K562 (cell line): Measurements from ENCODE around the gene RNF26. TPM values are rescaled to one million over a fixed set of nuclear protein-coding genes. Genes with fewer than 3 reads are reported as not detected.

Experiments used
- JUND ChIP-seq, 2 experiments: IDR thresholded peaks; 2 replicates in 1 of 2; 3 replicates in 1 of 2; pipeline ENCODE4 v1.6.1; 2011; ENCODE audit warnings: borderline replicate concordance in 2 of 2, low read depth in 2 of 2, low read length in 2 of 2, improper control_type of control experiment in 1 of 2, missing biosample characterization in 1 of 2, missing genetic modification characterization in 1 of 2, missing genetic modification reagents in 1 of 2
- MTA1 ChIP-seq: fragments of 450-650 bp; IDR thresholded peaks from 2 replicates; pipeline ENCODE4 v1.6.1; 2017; ENCODE audit warnings: borderline replicate concordance
- MYBL2 ChIP-seq, 2 experiments: fragments of 450-650 bp in 1 of 2; sonication (generic) in 1 of 2; formaldehyde crosslinking in 1 of 2; IDR thresholded peaks; 2 replicates each; pipeline versions ENCODE4 v1.6.1 to v1.8.1; 2017 to 2022; ENCODE audit warnings: borderline replicate concordance in 1 of 2, inconsistent platforms in 1 of 2, low read depth in 1 of 2, mild to moderate bottlenecking in 1 of 2, missing genetic modification reagents in 1 of 2, moderate library complexity in 1 of 2
- MYNN ChIP-seq, 2 experiments: sonication (generic); formaldehyde crosslinking in 1 of 2; IDR thresholded peaks; 2 replicates each; pipeline versions ENCODE4 v1.5.0 to v1.6.1; 2016 to 2020; ENCODE audit warnings: antibody characterized with exemption in 1 of 2, missing genetic modification reagents in 1 of 2
- NR2C1 ChIP-seq, 2 experiments: fragments of 450-650 bp; IDR thresholded peaks; 2 replicates each; pipeline ENCODE4 v1.6.1; 2017; ENCODE audit warnings: mild to moderate bottlenecking in 2 of 2, antibody characterized with exemption in 1 of 2, inconsistent platforms in 1 of 2, missing compliant biosample characterization in 1 of 2, missing genetic modification characterization in 1 of 2
- XRCC5 ChIP-seq: fragments of 200-400 bp; formaldehyde crosslinking; IDR thresholded peaks from 2 replicates; pipeline ENCODE4 v1.6.1; 2017; ENCODE audit warnings: low read depth, mild to moderate bottlenecking, low read length
- polyA plus RNA-seq, 8 experiments: library from polyadenylated mRNA; depleted of rRNA in 4 of 8; stranded (reverse) in 5 of 8; unstranded in 3 of 8; fragments of >200 nt; fragmentation: Nextera tagmentation in 2 of 8; fragmentation: Illumina TruSeq in 1 of 8; extraction: Ambion mirVana in 2 of 8; extraction: Trizol in 1 of 8; gene quantifications; 2 replicates each; pipeline versions ENCODE4 v1.2.1 to v1.2.3, GENCODE V29; 2011 to 2014; ENCODE audit warnings: inconsistent platforms in 1 of 8, missing spikeins in 1 of 8
- total RNA-seq, 7 experiments: library from RNA; depleted of rRNA in 6 of 7; stranded (reverse); fragments of >200 nt in 6 of 7; fragmentation: Illumina TruSeq in 2 of 7; extraction: Trizol in 2 of 7; gene quantifications; 2 replicates each; pipeline versions ENCODE4 v1.2.1 to v1.2.3, GENCODE V29; 2011 to 2021; ENCODE audit warnings: low replicate concordance in 1 of 7
- TF ChIP-seq, protein P1 (sequence below): fragments of 200-600 bp; sonication (generic); IDR thresholded peaks from one replicate; pipeline ENCODE4 v1.6.1; 2012; ENCODE audit warnings: mild to moderate bottlenecking, low read depth, low read length, inconsistent platforms
- TF ChIP-seq, protein P2 (sequence below), 2 experiments: fragments of 450-650 bp; conservative IDR thresholded peaks; 2 replicates each; pipeline ENCODE4 v1.6.1; 2017; ENCODE audit warnings: mild to moderate bottlenecking in 2 of 2, moderate library complexity in 2 of 2
- TF ChIP-seq, protein P3 (sequence below): fragments of 450-650 bp; IDR thresholded peaks from 2 replicates; pipeline ENCODE4 v1.6.1; 2016

The RNF26 gene
- total and polyA plus RNA-seq, 9 of the 15 experiments (the other 6 are each of a cell fraction or from before 2014, with no cell fraction given) = 5.3 to 53.6 (median 12.7) TPM

DNA sequence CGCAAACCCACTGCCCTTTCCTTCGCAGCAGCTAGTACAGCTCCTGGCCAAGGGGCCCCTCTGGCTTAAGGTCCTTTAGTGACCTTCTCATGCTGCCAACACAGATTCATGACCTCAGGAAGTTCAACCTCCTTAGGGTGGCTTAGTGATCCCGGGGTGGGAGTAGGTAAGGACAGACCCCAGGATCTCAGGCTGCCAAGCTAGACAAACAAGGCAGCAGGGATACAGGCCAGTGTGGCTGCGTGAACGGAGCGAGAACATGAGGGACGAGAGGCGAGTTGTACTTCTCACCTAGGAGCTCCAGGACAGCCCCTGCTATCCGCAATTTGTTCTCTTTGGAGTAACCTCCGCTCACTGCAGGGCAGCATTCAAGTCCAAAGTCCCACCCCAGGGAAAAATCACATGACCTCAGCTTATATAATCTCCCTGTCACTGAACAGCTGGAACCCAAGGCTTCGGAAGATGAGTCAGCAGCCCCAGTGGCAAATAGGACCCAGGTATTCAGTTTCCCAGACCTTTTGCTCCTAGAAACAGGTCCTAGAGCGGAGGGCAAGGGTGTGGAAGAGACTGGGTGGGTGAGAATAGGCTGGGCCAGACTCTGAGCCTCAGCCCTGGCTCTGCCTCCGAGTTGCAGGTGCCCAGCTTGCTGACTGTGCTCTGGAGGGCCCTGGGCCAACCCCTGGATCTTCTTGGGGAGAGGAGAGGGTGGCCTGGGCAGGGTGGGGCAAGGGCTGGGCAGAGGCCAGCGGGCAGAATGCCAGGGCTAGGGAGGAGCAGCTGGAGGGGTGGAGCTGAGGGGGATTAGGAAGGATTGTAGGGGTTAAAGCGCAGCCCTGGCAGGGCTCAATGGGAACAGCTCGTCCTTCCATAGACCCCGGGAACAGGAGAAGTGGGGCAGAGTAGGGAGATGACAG is 34.1 kb downstream of the RNF26 start (continued):
- TF ChIP-seq, protein P1, sequence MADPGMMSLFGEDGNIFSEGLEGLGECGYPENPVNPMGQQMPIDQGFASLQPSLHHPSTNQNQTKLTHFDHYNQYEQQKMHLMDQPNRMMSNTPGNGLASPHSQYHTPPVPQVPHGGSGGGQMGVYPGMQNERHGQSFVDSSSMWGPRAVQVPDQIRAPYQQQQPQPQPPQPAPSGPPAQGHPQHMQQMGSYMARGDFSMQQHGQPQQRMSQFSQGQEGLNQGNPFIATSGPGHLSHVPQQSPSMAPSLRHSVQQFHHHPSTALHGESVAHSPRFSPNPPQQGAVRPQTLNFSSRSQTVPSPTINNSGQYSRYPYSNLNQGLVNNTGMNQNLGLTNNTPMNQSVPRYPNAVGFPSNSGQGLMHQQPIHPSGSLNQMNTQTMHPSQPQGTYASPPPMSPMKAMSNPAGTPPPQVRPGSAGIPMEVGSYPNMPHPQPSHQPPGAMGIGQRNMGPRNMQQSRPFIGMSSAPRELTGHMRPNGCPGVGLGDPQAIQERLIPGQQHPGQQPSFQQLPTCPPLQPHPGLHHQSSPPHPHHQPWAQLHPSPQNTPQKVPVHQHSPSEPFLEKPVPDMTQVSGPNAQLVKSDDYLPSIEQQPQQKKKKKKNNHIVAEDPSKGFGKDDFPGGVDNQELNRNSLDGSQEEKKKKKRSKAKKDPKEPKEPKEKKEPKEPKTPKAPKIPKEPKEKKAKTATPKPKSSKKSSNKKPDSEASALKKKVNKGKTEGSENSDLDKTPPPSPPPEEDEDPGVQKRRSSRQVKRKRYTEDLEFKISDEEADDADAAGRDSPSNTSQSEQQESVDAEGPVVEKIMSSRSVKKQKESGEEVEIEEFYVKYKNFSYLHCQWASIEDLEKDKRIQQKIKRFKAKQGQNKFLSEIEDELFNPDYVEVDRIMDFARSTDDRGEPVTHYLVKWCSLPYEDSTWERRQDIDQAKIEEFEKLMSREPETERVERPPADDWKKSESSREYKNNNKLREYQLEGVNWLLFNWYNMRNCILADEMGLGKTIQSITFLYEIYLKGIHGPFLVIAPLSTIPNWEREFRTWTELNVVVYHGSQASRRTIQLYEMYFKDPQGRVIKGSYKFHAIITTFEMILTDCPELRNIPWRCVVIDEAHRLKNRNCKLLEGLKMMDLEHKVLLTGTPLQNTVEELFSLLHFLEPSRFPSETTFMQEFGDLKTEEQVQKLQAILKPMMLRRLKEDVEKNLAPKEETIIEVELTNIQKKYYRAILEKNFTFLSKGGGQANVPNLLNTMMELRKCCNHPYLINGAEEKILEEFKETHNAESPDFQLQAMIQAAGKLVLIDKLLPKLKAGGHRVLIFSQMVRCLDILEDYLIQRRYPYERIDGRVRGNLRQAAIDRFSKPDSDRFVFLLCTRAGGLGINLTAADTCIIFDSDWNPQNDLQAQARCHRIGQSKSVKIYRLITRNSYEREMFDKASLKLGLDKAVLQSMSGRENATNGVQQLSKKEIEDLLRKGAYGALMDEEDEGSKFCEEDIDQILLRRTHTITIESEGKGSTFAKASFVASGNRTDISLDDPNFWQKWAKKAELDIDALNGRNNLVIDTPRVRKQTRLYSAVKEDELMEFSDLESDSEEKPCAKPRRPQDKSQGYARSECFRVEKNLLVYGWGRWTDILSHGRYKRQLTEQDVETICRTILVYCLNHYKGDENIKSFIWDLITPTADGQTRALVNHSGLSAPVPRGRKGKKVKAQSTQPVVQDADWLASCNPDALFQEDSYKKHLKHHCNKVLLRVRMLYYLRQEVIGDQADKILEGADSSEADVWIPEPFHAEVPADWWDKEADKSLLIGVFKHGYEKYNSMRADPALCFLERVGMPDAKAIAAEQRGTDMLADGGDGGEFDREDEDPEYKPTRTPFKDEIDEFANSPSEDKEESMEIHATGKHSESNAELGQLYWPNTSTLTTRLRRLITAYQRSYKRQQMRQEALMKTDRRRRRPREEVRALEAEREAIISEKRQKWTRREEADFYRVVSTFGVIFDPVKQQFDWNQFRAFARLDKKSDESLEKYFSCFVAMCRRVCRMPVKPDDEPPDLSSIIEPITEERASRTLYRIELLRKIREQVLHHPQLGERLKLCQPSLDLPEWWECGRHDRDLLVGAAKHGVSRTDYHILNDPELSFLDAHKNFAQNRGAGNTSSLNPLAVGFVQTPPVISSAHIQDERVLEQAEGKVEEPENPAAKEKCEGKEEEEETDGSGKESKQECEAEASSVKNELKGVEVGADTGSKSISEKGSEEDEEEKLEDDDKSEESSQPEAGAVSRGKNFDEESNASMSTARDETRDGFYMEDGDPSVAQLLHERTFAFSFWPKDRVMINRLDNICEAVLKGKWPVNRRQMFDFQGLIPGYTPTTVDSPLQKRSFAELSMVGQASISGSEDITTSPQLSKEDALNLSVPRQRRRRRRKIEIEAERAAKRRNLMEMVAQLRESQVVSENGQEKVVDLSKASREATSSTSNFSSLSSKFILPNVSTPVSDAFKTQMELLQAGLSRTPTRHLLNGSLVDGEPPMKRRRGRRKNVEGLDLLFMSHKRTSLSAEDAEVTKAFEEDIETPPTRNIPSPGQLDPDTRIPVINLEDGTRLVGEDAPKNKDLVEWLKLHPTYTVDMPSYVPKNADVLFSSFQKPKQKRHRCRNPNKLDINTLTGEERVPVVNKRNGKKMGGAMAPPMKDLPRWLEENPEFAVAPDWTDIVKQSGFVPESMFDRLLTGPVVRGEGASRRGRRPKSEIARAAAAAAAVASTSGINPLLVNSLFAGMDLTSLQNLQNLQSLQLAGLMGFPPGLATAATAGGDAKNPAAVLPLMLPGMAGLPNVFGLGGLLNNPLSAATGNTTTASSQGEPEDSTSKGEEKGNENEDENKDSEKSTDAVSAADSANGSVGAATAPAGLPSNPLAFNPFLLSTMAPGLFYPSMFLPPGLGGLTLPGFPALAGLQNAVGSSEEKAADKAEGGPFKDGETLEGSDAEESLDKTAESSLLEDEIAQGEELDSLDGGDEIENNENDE = no peak
- TF ChIP-seq, protein P2, sequence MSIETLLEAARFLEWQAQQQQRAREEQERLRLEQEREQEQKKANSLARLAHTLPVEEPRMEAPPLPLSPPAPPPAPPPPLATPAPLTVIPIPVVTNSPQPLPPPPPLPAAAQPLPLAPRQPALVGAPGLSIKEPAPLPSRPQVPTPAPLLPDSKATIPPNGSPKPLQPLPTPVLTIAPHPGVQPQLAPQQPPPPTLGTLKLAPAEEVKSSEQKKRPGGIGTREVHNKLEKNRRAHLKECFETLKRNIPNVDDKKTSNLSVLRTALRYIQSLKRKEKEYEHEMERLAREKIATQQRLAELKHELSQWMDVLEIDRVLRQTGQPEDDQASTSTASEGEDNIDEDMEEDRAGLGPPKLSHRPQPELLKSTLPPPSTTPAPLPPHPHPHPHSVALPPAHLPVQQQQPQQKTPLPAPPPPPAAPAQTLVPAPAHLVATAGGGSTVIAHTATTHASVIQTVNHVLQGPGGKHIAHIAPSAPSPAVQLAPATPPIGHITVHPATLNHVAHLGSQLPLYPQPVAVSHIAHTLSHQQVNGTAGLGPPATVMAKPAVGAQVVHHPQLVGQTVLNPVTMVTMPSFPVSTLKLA (conservative IDR thresholded peaks at IDR 0.05) = peak in 1 of 2 experiments; percentile 53; a peak in 2 of 4 replicates
- peak; percentile 46; the same call in 1 of the 2 replicates for TF ChIP-seq MTA1
- TF ChIP-seq MYBL2 (IDR thresholded peaks at IDR 0.05; ENCODE audit: low read depth) = no peak
- TF ChIP-seq MYBL2 (CRISPR knock-in tag; IDR thresholded peaks at IDR 0.05; ENCODE audit: borderline replicate concordance) = no peak
- no peak for TF ChIP-seq NR2C1 (IDR thresholded peaks at IDR 0.05)
- TF ChIP-seq NR2C1 (tag; IDR thresholded peaks at IDR 0.05) = 0 out of 2 replicates have a peak, but pooled peaks have one; percentile 19
- TF ChIP-seq XRCC5 = no peak
- TF ChIP-seq, protein P3, sequence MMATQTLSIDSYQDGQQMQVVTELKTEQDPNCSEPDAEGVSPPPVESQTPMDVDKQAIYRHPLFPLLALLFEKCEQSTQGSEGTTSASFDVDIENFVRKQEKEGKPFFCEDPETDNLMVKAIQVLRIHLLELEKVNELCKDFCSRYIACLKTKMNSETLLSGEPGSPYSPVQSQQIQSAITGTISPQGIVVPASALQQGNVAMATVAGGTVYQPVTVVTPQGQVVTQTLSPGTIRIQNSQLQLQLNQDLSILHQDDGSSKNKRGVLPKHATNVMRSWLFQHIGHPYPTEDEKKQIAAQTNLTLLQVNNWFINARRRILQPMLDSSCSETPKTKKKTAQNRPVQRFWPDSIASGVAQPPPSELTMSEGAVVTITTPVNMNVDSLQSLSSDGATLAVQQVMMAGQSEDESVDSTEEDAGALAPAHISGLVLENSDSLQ = 0 out of 2 replicates have a peak, but pooled peaks have one; percentile 30
- peak; percentile 66; the same call in 1 of the 2 replicates for TF ChIP-seq MYNN (IDR thresholded peaks at IDR 0.05)
- TF ChIP-seq MYNN (CRISPR knock-in tag; IDR thresholded peaks at IDR 0.05) = no peak
- TF ChIP-seq JUND (IDR thresholded peaks at IDR 0.05; ENCODE audit: borderline replicate concordance, low read depth, low read length) = peak; percentile 87
- TF ChIP-seq JUND (tag; IDR thresholded peaks at IDR 0.05; ENCODE audit: borderline replicate concordance, low read depth, low read length) = peak; percentile 80; the same call in 2 of the 3 replicates
